Activated B cell treated with CpG ODN at 0.5 μM for 24 hours (primary cell): ENCODE results near the gene TCIRG1. TPM values are rescaled to one million over a fixed set of nuclear protein-coding genes. Genes with fewer than 3 reads are reported as not detected.

ENCODE experiments used
- ATAC-seq: fragments of 200-7000 bp; cut with Tn5 transposase; one replicate; pipeline ENCODE4 v1.10.0; 2021; ENCODE audit warnings: low read depth, mild to moderate bottlenecking, moderate library complexity
- CTCF ChIA-PET: fragments of 350-600 bp; sonication (Branson Sonifier 250); formaldehyde crosslinking; loops from one replicate; lab custom pipeline; 2021; ENCODE audit warnings: antibody characterized with exemption; lab: Charles Lee
- POLR2A ChIA-PET: fragments of 350-600 bp; sonication (Branson Sonifier 250); formaldehyde crosslinking; loops from one replicate; lab custom pipeline; 2021; ENCODE audit warnings: antibody characterized with exemption; lab: Charles Lee
- DNase-seq: peaks from one replicate; pipeline ENCODE4 v3.0.0; 2022
- H3K27ac Mint-ChIP-seq: one replicate; pipeline ENCODE4 v1.8.0; 2020; ENCODE audit warnings: mixed read lengths
- H3K27me3 Mint-ChIP-seq: one replicate; pipeline ENCODE4 v1.8.0; 2021; ENCODE audit warnings: mixed read lengths
- H3K36me3 Mint-ChIP-seq: one replicate; pipeline ENCODE4 v1.8.0; 2021; ENCODE audit warnings: low read depth, mixed read lengths
- H3K4me1 Mint-ChIP-seq: one replicate; pipeline ENCODE4 v1.8.0; 2021; ENCODE audit warnings: mixed read lengths
- H3K4me3 Mint-ChIP-seq: one replicate; pipeline ENCODE4 v1.8.0; 2020; ENCODE audit warnings: mild to moderate bottlenecking, mixed read lengths
- H3K9me3 Mint-ChIP-seq: one replicate; pipeline ENCODE4 v1.8.0; 2020; ENCODE audit warnings: mixed read lengths
- intact Hi-C: fragments of 100-400 bp; cut with micrococcal nuclease; formaldehyde crosslinking; loops from one replicate; pipeline ENCODE4 v1.15.1; 2024
- total RNA-seq: library from RNA; stranded (reverse); gene quantifications from 2 replicates; pipeline ENCODE4 v1.2.3, GENCODE V29; 2022
- TF ChIP-seq, protein P1 (sequence below): fragments of 200-600 bp; IDR thresholded peaks from one replicate; pipeline ENCODE4 v1.8.0; 2022; ENCODE audit warnings: antibody characterized with exemption, mild to moderate bottlenecking

The TCIRG1 gene
- total RNA-seq, 1 donor from 2014 or later: 227 TPM

DNA sequence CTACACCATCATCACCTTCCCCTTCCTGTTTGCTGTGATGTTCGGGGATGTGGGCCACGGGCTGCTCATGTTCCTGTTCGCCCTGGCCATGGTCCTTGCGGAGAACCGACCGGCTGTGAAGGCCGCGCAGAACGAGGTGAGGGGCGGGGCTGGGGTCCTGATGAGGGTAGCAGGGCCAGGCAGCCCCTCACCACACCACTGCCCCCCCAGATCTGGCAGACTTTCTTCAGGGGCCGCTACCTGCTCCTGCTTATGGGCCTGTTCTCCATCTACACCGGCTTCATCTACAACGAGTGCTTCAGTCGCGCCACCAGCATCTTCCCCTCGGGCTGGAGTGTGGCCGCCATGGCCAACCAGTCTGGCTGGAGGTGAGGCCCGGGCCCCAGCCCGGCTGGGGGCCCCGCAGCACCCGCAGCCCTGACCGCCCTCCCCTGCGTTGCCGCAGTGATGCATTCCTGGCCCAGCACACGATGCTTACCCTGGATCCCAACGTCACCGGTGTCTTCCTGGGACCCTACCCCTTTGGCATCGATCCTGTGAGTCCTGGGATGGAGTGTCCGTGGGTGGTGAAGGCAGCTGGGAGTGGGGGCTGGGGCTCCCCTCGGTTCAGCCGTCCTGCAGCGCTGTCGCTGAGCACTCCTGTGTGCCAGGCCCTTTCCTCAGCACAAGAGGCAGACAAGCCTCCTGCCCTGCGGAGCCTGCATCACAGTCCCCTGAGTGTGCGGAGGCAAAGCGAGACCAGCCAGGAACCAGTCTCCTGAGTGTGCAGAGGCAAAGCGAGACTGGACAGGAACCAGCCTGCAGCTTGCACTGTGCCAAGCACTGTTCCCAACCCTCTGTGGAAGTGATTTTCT lies 8.8 kb downstream of the TCIRG1 start:
- DNase-seq (no peak), ATAC-seq (no peak)
- ChIA-PET CTCF (no interaction called here), POLR2A (no interaction called here)
- Mint-ChIP-seq H3K9me3 (no peaks in the 10 kb centered on the region), H3K27me3 (no peaks in the 10 kb centered on the region), H3K36me3 (peaks cover 69% of the 10 kb centered on the region), H3K27ac (no peak overlapping the region), H3K4me3 (no peak overlapping the region), H3K4me1 (no peaks in the 10 kb centered on the region)
- TF ChIP-seq, protein P1, sequence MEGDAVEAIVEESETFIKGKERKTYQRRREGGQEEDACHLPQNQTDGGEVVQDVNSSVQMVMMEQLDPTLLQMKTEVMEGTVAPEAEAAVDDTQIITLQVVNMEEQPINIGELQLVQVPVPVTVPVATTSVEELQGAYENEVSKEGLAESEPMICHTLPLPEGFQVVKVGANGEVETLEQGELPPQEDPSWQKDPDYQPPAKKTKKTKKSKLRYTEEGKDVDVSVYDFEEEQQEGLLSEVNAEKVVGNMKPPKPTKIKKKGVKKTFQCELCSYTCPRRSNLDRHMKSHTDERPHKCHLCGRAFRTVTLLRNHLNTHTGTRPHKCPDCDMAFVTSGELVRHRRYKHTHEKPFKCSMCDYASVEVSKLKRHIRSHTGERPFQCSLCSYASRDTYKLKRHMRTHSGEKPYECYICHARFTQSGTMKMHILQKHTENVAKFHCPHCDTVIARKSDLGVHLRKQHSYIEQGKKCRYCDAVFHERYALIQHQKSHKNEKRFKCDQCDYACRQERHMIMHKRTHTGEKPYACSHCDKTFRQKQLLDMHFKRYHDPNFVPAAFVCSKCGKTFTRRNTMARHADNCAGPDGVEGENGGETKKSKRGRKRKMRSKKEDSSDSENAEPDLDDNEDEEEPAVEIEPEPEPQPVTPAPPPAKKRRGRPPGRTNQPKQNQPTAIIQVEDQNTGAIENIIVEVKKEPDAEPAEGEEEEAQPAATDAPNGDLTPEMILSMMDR: no peak
- intact Hi-C loops: no loop called here

DNA sequence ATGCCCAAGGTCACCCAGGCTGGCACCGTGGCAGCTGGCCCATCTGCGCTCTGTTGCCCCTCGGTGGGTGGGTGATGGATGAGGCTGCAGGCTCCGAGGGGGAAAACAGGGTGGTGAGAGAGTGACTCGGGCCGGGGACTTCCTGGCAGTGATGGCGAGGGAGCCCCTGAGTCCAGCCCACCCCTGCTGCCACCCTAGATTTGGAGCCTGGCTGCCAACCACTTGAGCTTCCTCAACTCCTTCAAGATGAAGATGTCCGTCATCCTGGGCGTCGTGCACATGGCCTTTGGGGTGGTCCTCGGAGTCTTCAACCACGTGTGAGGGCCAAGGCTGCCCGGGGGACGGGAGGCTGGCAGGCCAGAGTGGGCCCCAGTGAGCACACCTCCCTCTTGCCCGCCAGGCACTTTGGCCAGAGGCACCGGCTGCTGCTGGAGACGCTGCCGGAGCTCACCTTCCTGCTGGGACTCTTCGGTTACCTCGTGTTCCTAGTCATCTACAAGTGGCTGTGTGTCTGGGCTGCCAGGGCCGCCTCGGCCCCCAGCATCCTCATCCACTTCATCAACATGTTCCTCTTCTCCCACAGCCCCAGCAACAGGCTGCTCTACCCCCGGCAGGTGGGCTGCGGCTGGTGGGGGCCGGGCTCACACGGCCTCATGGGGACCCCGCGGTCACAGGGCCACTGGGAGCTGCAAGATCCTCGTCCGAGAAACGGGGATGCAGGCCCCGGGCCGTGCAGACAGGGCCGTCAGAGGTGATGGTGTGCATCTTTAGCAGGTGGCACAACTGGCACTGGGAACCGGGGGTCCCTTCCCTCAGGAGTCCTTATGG lies 10.1 kb downstream of the TCIRG1 start:
- peaks cover 77% of the 10 kb centered on the region for H3K36me3 Mint-ChIP-seq
- no peaks in the 10 kb centered on the region for H3K27me3 Mint-ChIP-seq
- peaks cover 3% of the 10 kb centered on the region for H3K4me1 Mint-ChIP-seq
- CTCF ChIA-PET: no interaction called here
- TF ChIP-seq, protein P1: no peak
- no peak overlapping the region for H3K27ac Mint-ChIP-seq
- POLR2A ChIA-PET: no interaction called here
- DNase-seq (no peak), ATAC-seq (no peak)
- H3K9me3 Mint-ChIP-seq: no peaks in the 10 kb centered on the region
- intact Hi-C loops: no loop called here
- H3K4me3 Mint-ChIP-seq: no peak overlapping the region

DNA sequence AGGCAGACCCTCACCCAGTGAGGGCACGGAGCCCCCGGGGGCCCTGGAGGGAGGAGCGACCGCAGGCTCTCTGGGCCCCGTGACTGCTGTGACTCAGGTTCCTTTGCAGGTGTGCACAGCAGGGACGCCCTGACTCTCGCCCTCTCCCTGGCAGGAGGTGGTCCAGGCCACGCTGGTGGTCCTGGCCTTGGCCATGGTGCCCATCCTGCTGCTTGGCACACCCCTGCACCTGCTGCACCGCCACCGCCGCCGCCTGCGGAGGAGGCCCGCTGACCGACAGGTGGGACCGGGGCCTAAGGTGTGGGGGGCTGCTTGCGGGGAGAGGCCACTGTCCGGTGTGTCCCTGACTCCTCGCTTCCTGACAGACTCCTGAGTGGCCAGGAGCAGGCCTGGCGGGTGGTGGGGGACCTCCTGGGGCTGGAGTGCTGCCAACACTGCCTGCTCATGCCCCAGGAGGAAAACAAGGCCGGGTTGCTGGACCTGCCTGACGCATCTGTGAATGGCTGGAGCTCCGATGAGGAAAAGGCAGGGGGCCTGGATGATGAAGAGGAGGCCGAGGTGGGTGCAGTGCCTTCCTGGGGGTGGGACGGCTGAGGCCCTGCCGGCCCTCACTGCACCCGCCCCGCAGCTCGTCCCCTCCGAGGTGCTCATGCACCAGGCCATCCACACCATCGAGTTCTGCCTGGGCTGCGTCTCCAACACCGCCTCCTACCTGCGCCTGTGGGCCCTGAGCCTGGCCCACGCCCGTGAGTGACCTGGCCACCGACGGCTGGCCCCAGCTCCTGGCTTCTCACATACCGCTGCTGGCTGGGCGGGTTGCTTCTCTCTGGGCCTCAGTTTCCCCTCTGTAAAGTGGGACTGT lies 10.9 kb downstream of the TCIRG1 start:
- intact Hi-C loops: no loop called here
- ATAC-seq (no peak), DNase-seq (no peak)
- Mint-ChIP-seq H3K27ac (no peak overlapping the region), H3K36me3 (peaks cover 71% of the 10 kb centered on the region), H3K4me3 (no peak overlapping the region), H3K27me3 (no peaks in the 10 kb centered on the region), H3K9me3 (no peaks in the 10 kb centered on the region), H3K4me1 (peaks cover 3% of the 10 kb centered on the region)
- POLR2A ChIA-PET: no interaction called here
- TF ChIP-seq, protein P1: no peak
- CTCF ChIA-PET: interaction anchor here (0.6 kb wide), 1 partner anchor 892 kb away, joined by 3 read pairs; no protein-coding TSS in a partner anchor

DNA sequence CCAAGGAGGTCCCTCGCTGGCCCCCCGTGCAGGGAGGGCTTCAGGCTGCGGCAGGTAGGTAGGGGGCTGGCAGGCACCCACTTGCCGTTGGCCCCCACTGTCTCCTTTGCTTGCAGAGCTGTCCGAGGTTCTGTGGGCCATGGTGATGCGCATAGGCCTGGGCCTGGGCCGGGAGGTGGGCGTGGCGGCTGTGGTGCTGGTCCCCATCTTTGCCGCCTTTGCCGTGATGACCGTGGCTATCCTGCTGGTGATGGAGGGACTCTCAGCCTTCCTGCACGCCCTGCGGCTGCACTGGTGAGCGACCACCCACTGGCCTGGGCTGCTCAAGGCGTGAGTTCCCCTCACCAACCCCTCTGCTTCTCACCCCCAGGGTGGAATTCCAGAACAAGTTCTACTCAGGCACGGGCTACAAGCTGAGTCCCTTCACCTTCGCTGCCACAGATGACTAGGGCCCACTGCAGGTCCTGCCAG lies 11.6 kb downstream of the TCIRG1 start:
- H3K36me3 Mint-ChIP-seq: peaks cover 66% of the 10 kb centered on the region
- DNase-seq: no peak

More for the DNA sequence above, 11.6 kb downstream of the TCIRG1 start:
- H3K27me3 Mint-ChIP-seq: no peaks in the 10 kb centered on the region
- peaks cover 3% of the 10 kb centered on the region for H3K4me1 Mint-ChIP-seq
- no peak for ATAC-seq
- TF ChIP-seq, protein P1: no peak
- H3K27ac Mint-ChIP-seq: no peak overlapping the region
- ChIA-PET CTCF (no interaction called here), POLR2A (no interaction called here)
- H3K9me3 Mint-ChIP-seq: no peaks in the 10 kb centered on the region
- intact Hi-C loops: no loop called here
- no peak overlapping the region for H3K4me3 Mint-ChIP-seq
